Gastroesophageal sphincter (tissue), 4 donors: ENCODE results near the gene RTKN. TPM values are rescaled to one million over a fixed set of nuclear protein-coding genes. Genes with fewer than 3 reads are reported as not detected.
A peak's percentile ranks its signal among the peaks of the same experiment; 100 is the strongest.

Experiments used
- ATAC-seq: fragments of 150-250 bp; one replicate; pipeline ENCODE4 v1.9.1; 2016; ENCODE audit warnings: mild to moderate bottlenecking, moderate library complexity
- H3K27ac ChIP-seq, 4 donors: fragments of 200-600 bp; sonication (generic) in 3 of 4; 1 replicate in 3 of 4; 2 replicates in 1 of 4; pipeline ENCODE4 v1.5.1; 2016 to 2019
- H3K27me3 ChIP-seq: fragments of 200-600 bp; sonication (generic); one replicate; pipeline ENCODE4 v1.5.1; 2019
- H3K36me3 ChIP-seq, 2 donors: fragments of 200-600 bp; sonication (generic); one replicate each; pipeline ENCODE4 v1.5.1; 2019; ENCODE audit warnings: control low read depth in 1 of 2
- H3K4me1 ChIP-seq, 3 donors: fragments of 200-600 bp; sonication (generic); 1 replicate in 2 of 3; 2 replicates in 1 of 3; pipeline ENCODE4 v1.5.1; 2016 to 2019; ENCODE audit warnings: control low read depth in 2 of 3
- H3K4me3 ChIP-seq, 2 donors: fragments of 200-600 bp; sonication (generic); one replicate each; pipeline ENCODE4 v1.5.1; 2019; ENCODE audit warnings: mild to moderate bottlenecking in 1 of 2, moderate library complexity in 1 of 2
- H3K9me3 ChIP-seq, 3 donors: fragments of 200-600 bp; sonication (generic); one replicate each; pipeline ENCODE4 v1.5.1; 2017 to 2019; ENCODE audit warnings: control low read depth in 2 of 3
- CTCF ChIP-seq, 4 experiments: fragments of 200-600 bp in 2 of 4; fragments of 450-650 bp in 2 of 4; sonication (generic) in 1 of 4; IDR thresholded peaks; one replicate each; pipeline ENCODE4 v1.5.1; 2017 to 2019; ENCODE audit warnings: antibody characterized with exemption in 4 of 4, mild to moderate bottlenecking in 2 of 4, moderate library complexity in 2 of 4
- EP300 ChIP-seq: sonication (generic); formaldehyde crosslinking; IDR thresholded peaks from one replicate; pipeline ENCODE4 v1.6.1; 2017; ENCODE audit warnings: antibody characterized with exemption, mild to moderate bottlenecking
- POLR2A ChIP-seq, 2 donors: fragments of 450-650 bp; IDR thresholded peaks; one replicate each; pipeline ENCODE4 v1.6.1; 2017; ENCODE audit warnings: antibody characterized with exemption in 2 of 2, mild to moderate bottlenecking in 2 of 2, moderate library complexity in 1 of 2
- POLR2AphosphoS5 ChIP-seq: sonication (generic); formaldehyde crosslinking; IDR thresholded peaks from one replicate; pipeline ENCODE4 v1.6.1; 2017; ENCODE audit warnings: antibody characterized with exemption
- WGBS, 2 donors: methylation state at CpG; one replicate each; pipeline ENCODE4 v1.1.5; 2018; ENCODE audit warnings: low coverage in 1 of 2; 5-methylcytosine and 5-hydroxymethylcytosine counted together
- total RNA-seq, 4 donors: library from RNA; depleted of rRNA; stranded (reverse); fragments of >200 nt; gene quantifications; one replicate each; pipeline ENCODE4 v1.1.0, GENCODE V29; 2016

Gene RTKN
- total RNA-seq, 4 donors from 2014 or later, result 10.9 to 17.3 (median 14.0) TPM

GRCh38 chr2:74396149-74396548 is 45.6 kb downstream of the RTKN start:
- no peak for ATAC-seq
- no peaks in the 10 kb centered on the region for H3K36me3 ChIP-seq
- TF ChIP-seq CTCF (IDR thresholded peaks at IDR 0.05), result no peak
- TF ChIP-seq POLR2A (IDR thresholded peaks at IDR 0.05), result no peak
- TF ChIP-seq POLR2AphosphoS5, result no peak
- no peak for TF ChIP-seq EP300
- WGBS, 2 donors, result 88 to 95% methylated on average over 2 of the region's 2 CpGs
- H3K4me1 ChIP-seq, result peaks cover 0 to 6% (median 0%) of the 10 kb centered on the region in 3 donors
- H3K4me3 ChIP-seq, result no peak overlapping the region
- no peaks in the 10 kb centered on the region for H3K27me3 ChIP-seq
- H3K27ac ChIP-seq, result no peak overlapping the region
- no peaks in the 10 kb centered on the region for H3K9me3 ChIP-seq

GRCh38 chr2:74393525-74393924 is 48.2 kb downstream of the RTKN start:
- Histone ChIP-seq H3K36me3 (no peaks in the 10 kb centered on the region), H3K4me3 (no peak overlapping the region), H3K9me3 (no peaks in the 10 kb centered on the region), H3K27me3 (no peaks in the 10 kb centered on the region), H3K27ac (no peak overlapping the region), H3K4me1 (peaks cover 0 to 32% (median 21%) of the 10 kb centered on the region in 3 donors)
- no peak for ATAC-seq
- TF ChIP-seq EP300 (no peak), POLR2A (IDR thresholded peaks at IDR 0.05) (no peak), POLR2AphosphoS5 (no peak), CTCF (IDR thresholded peaks at IDR 0.05) (no peak)
- 90 to 100% methylated on average over 1 of the region's 1 CpG for WGBS, 2 donors

GRCh38 chr2:74392449-74392743 is 49.3 kb downstream of the RTKN start:
- Histone ChIP-seq H3K27ac (peak overlapping the region in 2 of 4 donors; percentile 88 to 92), H3K36me3 (no peaks in the 10 kb centered on the region), H3K9me3 (no peaks in the 10 kb centered on the region), H3K4me3 (peak overlapping the region in 1 of 2 donors; percentile 68), H3K4me1 (peaks cover 0 to 42% (median 21%) of the 10 kb centered on the region in 3 donors), H3K27me3 (no peaks in the 10 kb centered on the region)
- no peak for TF ChIP-seq POLR2A (IDR thresholded peaks at IDR 0.05)
- no peak for TF ChIP-seq CTCF (IDR thresholded peaks at IDR 0.05)
- no peak for TF ChIP-seq POLR2AphosphoS5
- TF ChIP-seq EP300, result no peak
- no peak for ATAC-seq
- 65 to 81% methylated on average over 12 of the region's 13 CpGs for WGBS, 2 donors

- ATAC-seq, result peak; percentile 92
Measured at GRCh38 chr2:74391580-74392448, 49.9 kb downstream of the RTKN start.

More at GRCh38 chr2:74391580-74392448, 49.9 kb downstream of the RTKN start:
- Histone ChIP-seq H3K27ac (peak overlapping the region; percentile 88 to 95 (median 90)), H3K27me3 (no peaks in the 10 kb centered on the region), H3K4me1 (peaks cover 0 to 48% (median 21%) of the 10 kb centered on the region in 3 donors), H3K9me3 (no peaks in the 10 kb centered on the region), H3K36me3 (no peaks in the 10 kb centered on the region), H3K4me3 (peak overlapping the region; percentile 68 to 87)
- 4 to 10% methylated on average over 5 of the region's 62 CpGs for WGBS, 2 donors
- TF ChIP-seq POLR2A (IDR thresholded peaks at IDR 0.05) (peak; percentile 35 to 61), EP300 (no peak), CTCF (IDR thresholded peaks at IDR 0.05) (peak; percentile 89 to 97 (median 94)), POLR2AphosphoS5 (peak; percentile 39)
